ENCODE measurements around the gene NHP2. TPM values are rescaled to one million over a fixed set of nuclear protein-coding genes. Genes with fewer than 3 reads are reported as not detected.

NHP2 gene
- total RNA-seq, 2 experiments from 2014 or later = 113 to 124 TPM

Other genes starting within 250 kb of the NHP2 start
- not detected for gene PROP1, start 157.6 kb downstream of the NHP2 start, total RNA-seq
- gene N4BP3, start 40.4 kb downstream of the NHP2 start, total RNA-seq = 1 to 10 TPM; 5.3 to 5.4 TPM
- gene RMND5B, start 22.9 kb downstream of the NHP2 start, total RNA-seq = 10 to 100 TPM; 11.4 to 12.5 TPM
- gene GMCL2, start 33.5 kb upstream of the NHP2 start, total RNA-seq = not detected
- gene HNRNPAB, start 50.6 kb upstream of the NHP2 start, total RNA-seq = 100 to 1,000 TPM; 183 to 198 TPM
- 100 to 1,000 TPM; 158 to 165 TPM for gene PHYKPL, start 78.9 kb upstream of the NHP2 start, total RNA-seq